HepG2 (cell line): ENCODE data around the gene PIGZ. TPM values are rescaled to one million over a fixed set of nuclear protein-coding genes. Genes with fewer than 3 reads are reported as not detected.
A peak's percentile ranks its signal among the peaks of the same experiment; 100 is the strongest.

ENCODE experiments used
- ATAC-seq: fragments of 200-7000 bp; cut with Tn5 transposase; 3 replicates; pipeline ENCODE4 v1.9.1; 2020; ENCODE audit warnings: mild to moderate bottlenecking, moderate library complexity
- BruUV-seq: library from RNA; stranded (reverse); fragments of 400-500 nt; replicated peaks from 2 replicates; lab custom pipeline; 2021; lab: Mats Ljungman, UMichigan
- CTCF ChIA-PET: fragments of 300-600 bp; formaldehyde crosslinking; extraction: SDS; loops from one replicate; lab custom pipeline; 2021; ENCODE audit warnings: low total read pairs, inconsistent platforms, low intra/inter-chr PET ratio; lab: Yijun Ruan, JAX
- POLR2A ChIA-PET: fragments of 350-600 bp; sonication (Branson Sonifier 250); formaldehyde crosslinking; loops from one replicate; lab custom pipeline; 2020; ENCODE audit warnings: antibody characterized with exemption, inconsistent platforms; lab: Yijun Ruan, JAX
- DNase-seq: peaks from one replicate; pipeline ENCODE4 v3.0.0-alpha.2; 2015; ENCODE audit warnings: low spot score
- FAIRE-seq: peaks from 3 replicates; lab custom pipeline; 2011; peaks lifted over from hg19 to GRCh38; lab: Jason Lieb, UNC
- H2AFZ ChIP-seq: one replicate; pipeline ENCODE4 v1.6.1; 2011; ENCODE audit warnings: low read length, inconsistent platforms
- H3K27ac ChIP-seq: fragments of 300-600 bp; 3 replicates; pipeline ENCODE4 v1.8.0; 2011; ENCODE audit warnings: mixed run types, mild to moderate bottlenecking, mixed read lengths, low read length, inconsistent platforms; ENCODE audit not compliant: insufficient read depth; ENCODE audit errors: extremely low read length
- H3K27me3 ChIP-seq, 2 experiments: fragments of 200-600 bp in 1 of 2; 2 replicates in 1 of 2; 3 replicates in 1 of 2; pipeline versions ENCODE4 v1.6.0 to v1.8.0; 2011; ENCODE audit warnings: low read length in 2 of 2, mild to moderate bottlenecking in 2 of 2, moderate library complexity in 2 of 2, inconsistent platforms in 1 of 2; ENCODE audit not compliant: insufficient read depth in 2 of 2, control insufficient read depth in 1 of 2
- H3K36me3 ChIP-seq, 2 experiments: fragments of 200-600 bp in 1 of 2; replicated peaks in 1 of 2; 2 replicates in 1 of 2; 3 replicates in 1 of 2; pipeline versions ENCODE4 v1.5.1 to v1.8.0; 2011; ENCODE audit warnings: low read length in 2 of 2, inconsistent platforms in 1 of 2; ENCODE audit not compliant: insufficient read depth in 2 of 2, control insufficient read depth in 1 of 2
- H3K4me1 ChIP-seq: 2 replicates; pipeline ENCODE4 v1.5.1; 2012; ENCODE audit warnings: low read length, inconsistent platforms; ENCODE audit not compliant: insufficient read depth
- H3K4me2 ChIP-seq: 2 replicates; pipeline ENCODE4 v1.6.0; 2011; ENCODE audit warnings: low read depth, low read length, inconsistent platforms
- H3K4me3 ChIP-seq, 3 experiments: fragments of 200-600 bp in 1 of 3; sonication (generic), shearing (Covaris generic) in 1 of 3; replicated peaks in 1 of 3; 2 replicates each; pipeline ENCODE4 v1.5.1; 2011 to 2016; ENCODE audit warnings: low read length in 3 of 3, inconsistent platforms in 2 of 3, low read depth in 2 of 3, mild to moderate bottlenecking in 2 of 3, control low read depth in 1 of 3, mixed read lengths in 1 of 3; ENCODE audit not compliant: insufficient read depth in 1 of 3
- H3K79me2 ChIP-seq: one replicate; pipeline ENCODE4 v1.6.1; 2011; ENCODE audit warnings: low read length, inconsistent platforms; ENCODE audit not compliant: insufficient read depth
- H3K9ac ChIP-seq: 2 replicates; pipeline ENCODE4 v1.6.0; 2011; ENCODE audit warnings: mild to moderate bottlenecking, low read depth, low read length, inconsistent platforms; ENCODE audit not compliant: insufficient read depth
- H3K9me3 ChIP-seq: 2 replicates; pipeline ENCODE4 v1.5.1; 2012; ENCODE audit warnings: mild to moderate bottlenecking, low read length
- H4K20me1 ChIP-seq: 2 replicates; pipeline ENCODE4 v1.6.0; 2011; ENCODE audit warnings: inconsistent platforms, mild to moderate bottlenecking, low read length, moderate library complexity; ENCODE audit not compliant: insufficient read depth
- RXRA ChIP-seq: sonication (generic); formaldehyde crosslinking; IDR thresholded peaks from 2 replicates; pipeline ENCODE4 v1.5.1; 2020; ENCODE audit warnings: missing genetic modification reagents
- ZMYM3 ChIP-seq: sonication (generic); formaldehyde crosslinking; IDR thresholded peaks from 2 replicates; pipeline ENCODE4 v1.5.1; 2020; ENCODE audit warnings: mild to moderate bottlenecking, missing genetic modification reagents
- ZNF629 ChIP-seq: sonication (generic); formaldehyde crosslinking; conservative IDR thresholded peaks from 2 replicates; pipeline ENCODE4 v1.5.0; 2020; ENCODE audit warnings: missing genetic modification reagents
- ZNF678 ChIP-seq: sonication (generic); formaldehyde crosslinking; IDR thresholded peaks from 2 replicates; pipeline ENCODE4 v1.4.0; 2020; ENCODE audit warnings: mild to moderate bottlenecking, missing genetic modification reagents
- WGBS: methylation state at CpG from one replicate; pipeline ENCODE4 v1.1.6; 2017; ENCODE audit warnings: low lambda C conversion rate; 5-methylcytosine and 5-hydroxymethylcytosine counted together
- in situ Hi-C: cut with HindIII; loops from 2 replicates; pipeline ENCODE4 v1.10.0; 2017; ENCODE audit warnings: low pct_unique_long_range_greater_than_20kb; ENCODE audit not compliant: extremely low pct_ligation_motif_present
- intact Hi-C: fragments of 100-400 bp; cut with micrococcal nuclease; formaldehyde crosslinking; loops from one replicate; pipeline ENCODE4 v1.10.0; 2022; ENCODE audit not compliant: unreplicated experiment
- polyA plus RNA-seq, 8 experiments: library from polyadenylated mRNA; depleted of rRNA in 3 of 8; stranded (reverse) in 7 of 8; unstranded in 1 of 8; fragments of >200 nt; fragmentation: Illumina TruSeq in 4 of 8; extraction: Trizol in 4 of 8; gene quantifications; 2 replicates each; pipeline versions ENCODE4 v1.2.1 to v1.2.3, GENCODE V29; 2011 to 2016; ENCODE audit warnings: low read depth in 4 of 8, missing spikeins in 1 of 8, mixed read lengths in 1 of 8; ENCODE audit not compliant: insufficient read depth in 1 of 8
- total RNA-seq, 5 experiments: library from RNA; depleted of rRNA; stranded (reverse); fragments of >200 nt; fragmentation: Illumina TruSeq; extraction: Trizol; gene quantifications; 2 replicates each; pipeline ENCODE4 v1.2.3, GENCODE V29; 2016; ENCODE audit warnings: low read depth in 1 of 5

The PIGZ gene
- total and polyA plus RNA-seq, 2 of the 13 experiments (the other 11 are each of a cell fraction or from before 2014, with no cell fraction given) = 4.7 to 60.5 TPM

DNA sequence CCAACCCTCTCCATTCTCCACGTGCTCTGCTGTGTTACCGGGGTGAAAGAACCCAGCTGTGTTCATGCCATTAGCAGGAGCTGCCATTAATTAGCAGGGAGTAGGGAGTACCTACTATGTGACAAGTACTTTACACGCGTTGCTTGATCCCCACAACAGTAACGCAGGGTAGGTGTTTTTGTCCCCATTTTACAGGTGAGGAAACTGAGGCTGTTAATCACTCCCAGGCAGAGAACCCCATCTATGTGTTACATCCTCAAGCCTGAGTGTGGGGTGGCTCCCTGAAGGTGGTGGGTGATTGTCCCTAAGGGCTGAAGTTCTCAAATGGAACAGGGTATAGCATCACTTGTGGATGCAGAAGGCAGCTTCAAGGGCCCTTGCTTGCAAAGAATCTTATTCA, 38.2 kb upstream of the PIGZ start:
- peaks cover 19% of the 10 kb centered on the region for H3K4me1 ChIP-seq
- H3K4me2 ChIP-seq = no peak overlapping the region
- H3K36me3 ChIP-seq = no peaks in the 10 kb centered on the region
- H3K9me3 ChIP-seq = no peaks in the 10 kb centered on the region
- ATAC-seq (no peak), FAIRE-seq (no peak), DNase-seq (no peak)
- intact Hi-C loops = no loop called here
- ChIA-PET CTCF (no interaction called here), POLR2A (no interaction called here)
- in situ Hi-C loops = no loop called here
- H3K27ac ChIP-seq = no peak overlapping the region
- H4K20me1 ChIP-seq = no peaks in the 10 kb centered on the region
- no peak overlapping the region for H3K4me3 ChIP-seq
- no peaks in the 10 kb centered on the region for H3K27me3 ChIP-seq
- 94% methylated on average over 4 of the region's 5 CpGs for WGBS
- H2AFZ ChIP-seq = no peak overlapping the region
- peak; percentile 84 for TF ChIP-seq ZNF629 (CRISPR knock-in tag)
- TF ChIP-seq ZNF678 (CRISPR knock-in tag) = no peak
- no TSS peak for BruUV-seq
- no peak overlapping the region for H3K9ac ChIP-seq
- no peaks in the 10 kb centered on the region for H3K79me2 ChIP-seq

DNA sequence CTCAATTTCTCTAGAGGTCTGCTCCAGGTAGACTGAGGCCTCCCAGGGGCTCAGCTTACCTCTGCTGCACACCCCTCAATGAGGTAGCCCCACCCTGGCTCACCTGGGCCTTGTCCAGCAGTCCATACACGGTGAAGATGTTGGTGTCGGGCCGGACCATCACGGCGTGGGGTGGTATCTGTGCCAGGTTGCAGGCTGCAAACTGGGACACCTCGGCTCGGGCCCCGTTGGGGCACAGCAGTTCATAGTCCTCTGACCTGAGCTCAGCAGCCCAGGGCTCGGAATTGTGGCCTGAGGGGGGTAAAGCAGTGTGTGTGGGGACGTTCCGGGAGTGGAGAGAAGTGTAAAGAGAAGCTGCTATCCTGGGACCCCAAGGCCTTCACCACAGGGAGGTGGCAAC, 37.8 kb upstream of the PIGZ start:
- H3K27ac ChIP-seq = no peak overlapping the region
- no peaks in the 10 kb centered on the region for H4K20me1 ChIP-seq
- ChIA-PET CTCF (no interaction called here), POLR2A (no interaction called here)
- no peak for ATAC-seq
- H3K9ac ChIP-seq = no peak overlapping the region
- in situ Hi-C loops (no loop called here), intact Hi-C loops (no loop called here)
- H3K79me2 ChIP-seq = no peaks in the 10 kb centered on the region
- H3K4me3 ChIP-seq = no peak overlapping the region
- DNase-seq = no peak
- no peak for FAIRE-seq
- TF ChIP-seq RXRA (CRISPR knock-in tag) (0 out of 2 replicates have a peak, but pooled peaks have one; percentile 12), ZMYM3 (no peak)
- peaks cover 19% of the 10 kb centered on the region for H3K4me1 ChIP-seq
- no peaks in the 10 kb centered on the region for H3K9me3 ChIP-seq
- H3K27me3 ChIP-seq = no peaks in the 10 kb centered on the region
- WGBS = 88% methylated on average over 9 of the region's 11 CpGs
- no peak overlapping the region for H3K4me2 ChIP-seq
- no peaks in the 10 kb centered on the region for H3K36me3 ChIP-seq
- no peak overlapping the region for H2AFZ ChIP-seq
- BruUV-seq = no TSS peak
